HG03064 (cell line): ENCODE results near the gene BPIFB3.

Experiments
- ATAC-seq: cut with Tn5 transposase; IDR thresholded peaks from one replicate; pipeline ENCODE4 v1.9.1; 2021; ENCODE audit warnings: low read depth; ENCODE audit not compliant: unreplicated experiment

Gene BPIFB3

DNA sequence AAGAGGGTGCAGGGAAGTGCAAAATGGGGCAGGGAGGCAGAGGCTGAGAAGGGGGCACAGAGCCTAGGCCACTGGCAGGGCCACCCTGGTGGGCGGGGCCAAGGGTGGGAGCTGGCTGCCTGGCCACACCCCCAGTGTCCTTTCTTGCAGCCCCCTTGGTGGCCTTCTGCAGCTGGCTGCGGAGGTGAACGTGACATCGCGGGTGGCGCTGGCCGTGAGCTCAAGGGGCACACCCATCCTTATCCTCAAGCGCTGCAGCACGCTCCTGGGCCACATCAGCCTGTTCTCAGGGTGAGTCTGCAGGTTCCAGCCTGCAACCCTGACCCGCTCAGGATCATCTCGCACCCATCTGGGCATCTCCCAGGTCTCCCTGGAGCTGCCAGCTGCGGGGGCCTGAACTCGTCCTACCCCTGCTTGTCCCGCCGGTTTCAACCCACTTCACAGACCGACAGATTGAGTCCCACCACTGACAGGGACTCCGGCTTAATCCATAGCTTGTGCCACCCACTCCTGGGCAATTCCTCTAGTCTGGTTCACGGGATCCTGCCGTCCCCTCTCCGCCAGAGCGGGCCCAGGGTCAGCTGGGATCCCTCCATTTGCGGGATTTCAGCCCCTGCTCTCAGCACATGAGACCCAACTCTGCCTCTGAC lies 6.2 kb downstream of the BPIFB3 start:
- no peak for ATAC-seq

DNA sequence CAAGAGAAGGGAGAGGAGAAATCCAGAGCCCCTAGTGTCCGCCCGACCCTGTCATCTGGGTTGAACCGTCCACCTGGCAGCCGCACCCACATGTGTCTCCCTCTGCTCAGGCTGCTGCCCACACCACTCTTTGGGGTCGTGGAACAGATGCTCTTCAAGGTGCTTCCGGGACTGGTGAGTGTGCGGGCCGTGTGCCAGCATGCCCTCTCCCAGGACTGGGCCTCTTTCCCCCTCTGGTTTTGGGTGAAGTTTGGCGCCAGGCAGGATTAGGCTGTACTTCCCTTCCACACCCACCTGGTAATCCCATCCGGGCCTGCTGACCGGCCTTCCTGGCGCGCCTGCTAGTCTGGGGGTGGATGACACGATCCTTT lies 7.9 kb downstream of the BPIFB3 start:
- ATAC-seq = no peak

DNA sequence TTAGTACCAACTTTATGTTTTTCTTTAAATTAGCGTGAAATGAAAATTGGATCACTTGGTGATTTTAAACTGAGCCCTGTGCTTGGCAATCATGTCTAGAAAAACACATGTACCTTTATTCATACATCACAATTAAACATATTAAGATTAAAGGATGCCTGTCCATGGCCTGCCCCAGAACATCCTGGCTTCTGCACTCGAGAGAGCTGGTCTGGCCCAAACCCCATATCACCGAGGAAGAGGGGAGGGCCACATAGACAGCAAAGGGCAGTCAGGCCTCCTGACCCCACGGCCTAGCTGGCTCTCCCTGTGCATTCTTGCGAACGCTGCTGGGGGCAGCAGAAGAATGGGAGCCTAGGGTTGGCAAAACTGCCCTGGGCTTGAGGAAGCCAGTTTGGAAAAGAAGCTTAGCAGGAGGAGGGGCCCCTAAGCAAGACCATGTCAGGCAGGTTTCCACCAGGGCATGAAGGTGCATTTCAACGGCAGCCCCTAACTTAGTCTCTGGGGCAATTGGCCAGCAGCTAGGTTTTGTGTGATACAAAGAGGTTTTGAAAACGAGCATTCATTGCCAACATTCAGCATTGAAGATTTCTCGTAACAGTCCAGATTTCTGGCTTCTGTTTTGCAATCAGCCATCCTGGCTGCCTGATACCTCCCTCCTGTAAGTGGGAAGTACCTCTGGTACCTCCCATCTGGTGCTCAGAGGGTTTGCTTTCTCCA lies 8.6 kb downstream of the BPIFB3 start:
- no peak for ATAC-seq

DNA sequence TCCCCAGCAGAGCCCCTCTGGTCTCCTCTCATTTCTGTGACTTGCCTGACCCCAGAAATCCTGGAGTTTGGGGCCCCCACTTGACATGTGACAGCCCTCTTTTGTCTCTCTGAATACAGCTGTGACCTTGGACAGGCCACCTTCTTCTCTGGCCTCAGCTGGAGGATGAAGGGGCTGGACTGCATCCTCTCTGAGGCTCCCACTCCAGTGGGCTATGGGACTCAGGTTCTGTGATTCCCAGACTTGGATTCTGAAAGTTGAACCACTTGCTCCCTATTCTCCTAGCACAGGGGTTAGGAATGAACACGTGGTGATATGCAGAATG lies 9.1 kb downstream of the BPIFB3 start:
- no peak for ATAC-seq

DNA sequence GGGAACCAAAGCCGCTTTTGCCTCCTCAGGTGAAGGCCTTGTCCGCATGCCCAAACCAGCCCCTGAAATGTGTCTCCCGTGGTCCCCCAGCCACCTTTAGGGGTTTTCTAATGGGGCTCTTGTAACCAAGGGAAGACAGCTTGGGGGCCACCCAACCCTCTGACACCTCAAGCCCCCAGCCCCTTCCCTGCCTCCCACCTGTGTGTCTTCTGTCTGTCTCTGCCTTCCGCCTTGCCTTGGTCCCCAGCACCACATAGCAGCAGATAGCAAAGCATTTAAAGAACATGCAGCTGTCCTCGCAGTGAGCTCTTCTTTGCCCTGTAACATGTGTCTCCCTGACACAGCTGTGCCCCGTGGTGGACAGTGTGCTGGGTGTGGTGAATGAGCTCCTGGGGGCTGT lies 9.6 kb downstream of the BPIFB3 start:
- ATAC-seq = no peak

DNA sequence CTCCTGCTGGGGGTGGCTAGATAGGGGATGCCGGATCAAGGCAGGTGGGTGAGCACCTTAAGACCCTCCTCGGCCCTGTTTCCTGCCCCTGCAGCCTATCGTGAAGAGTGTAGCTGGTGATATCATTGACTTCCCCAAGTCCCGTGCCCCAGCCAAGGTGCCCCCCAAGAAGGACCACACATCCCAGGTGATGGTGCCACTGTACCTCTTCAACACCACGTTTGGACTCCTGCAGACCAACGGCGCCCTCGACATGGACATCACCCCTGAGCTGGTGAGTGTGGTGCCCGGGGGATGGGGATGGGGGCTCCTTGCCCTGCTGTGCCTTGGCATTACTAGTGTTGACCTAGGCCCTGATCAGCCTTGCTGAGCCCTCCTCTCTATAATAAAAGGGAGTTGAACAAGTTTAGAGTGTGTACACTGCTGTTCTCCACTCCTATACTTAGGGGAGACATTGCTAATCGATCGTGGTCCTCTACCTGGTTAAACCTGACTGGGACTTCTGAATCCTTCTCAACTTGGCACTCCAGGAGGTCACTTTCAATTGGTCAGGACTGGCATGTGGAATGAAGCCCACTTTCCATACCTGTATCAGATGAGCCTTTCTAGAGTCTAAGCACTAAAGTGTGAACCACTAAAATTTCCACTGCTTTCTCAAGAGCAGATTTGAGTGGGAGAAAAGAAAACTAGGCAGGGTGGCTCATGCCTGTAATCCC lies 11.0 kb downstream of the BPIFB3 start:
- ATAC-seq = no peak

DNA sequence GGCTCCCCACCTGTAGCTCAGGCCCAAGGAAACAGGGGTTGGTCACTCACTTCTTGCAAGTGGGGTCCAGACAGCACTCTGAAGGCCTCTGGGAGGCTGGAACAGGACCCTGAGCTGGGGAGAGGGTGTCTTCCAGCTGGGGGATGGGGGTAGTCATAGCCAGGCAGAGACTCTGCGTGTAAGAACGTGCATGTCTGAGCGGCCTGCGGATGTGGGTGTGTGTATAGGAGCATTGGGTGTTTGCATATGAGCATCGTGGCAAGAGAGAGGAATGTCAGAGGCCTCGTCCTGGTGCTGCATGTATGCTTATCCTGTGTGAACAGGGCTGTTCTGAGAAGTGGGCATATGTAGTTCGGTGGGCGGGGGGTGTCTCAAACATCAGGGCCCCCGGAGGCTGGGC lies 12.1 kb downstream of the BPIFB3 start:
- ATAC-seq = no peak

- ATAC-seq = no peak
Measured at GRCh38 chr20:33067806-33068205, 14.1 kb downstream of the BPIFB3 start.

DNA sequence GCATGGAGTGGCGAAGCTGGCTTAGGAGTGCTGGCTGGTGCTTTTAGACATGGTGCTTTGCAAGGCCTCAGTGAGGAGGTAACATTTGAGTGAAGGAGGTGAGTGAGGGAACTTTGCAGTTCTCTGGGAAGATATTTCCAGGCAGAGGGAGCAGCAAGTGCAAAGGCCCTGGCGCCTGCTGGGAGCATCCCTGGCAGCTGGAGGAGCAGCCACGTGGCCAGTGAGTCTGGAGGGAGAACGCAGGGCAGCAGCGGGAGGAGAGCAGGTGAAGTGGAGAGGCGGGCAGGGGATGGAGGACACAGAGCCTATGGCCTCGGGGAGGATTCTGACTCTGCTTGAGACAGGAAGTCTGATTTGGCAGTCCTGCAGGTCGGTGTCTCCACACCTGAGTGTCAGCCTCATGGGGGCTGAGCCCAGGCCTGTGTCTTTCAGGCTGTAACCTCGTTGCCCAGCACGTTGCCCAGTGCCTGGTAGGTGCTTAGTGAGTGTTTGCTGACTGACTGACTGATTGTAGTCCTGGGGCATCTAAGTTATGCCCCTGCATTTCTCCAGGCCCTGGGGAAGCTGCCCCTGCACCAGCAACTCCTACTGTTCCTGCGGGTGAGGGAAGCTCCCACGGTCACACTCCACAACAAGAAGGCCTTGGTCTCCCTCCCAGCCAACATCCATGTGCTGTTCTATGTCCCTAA lies 14.7 kb downstream of the BPIFB3 start:
- no peak for ATAC-seq

DNA sequence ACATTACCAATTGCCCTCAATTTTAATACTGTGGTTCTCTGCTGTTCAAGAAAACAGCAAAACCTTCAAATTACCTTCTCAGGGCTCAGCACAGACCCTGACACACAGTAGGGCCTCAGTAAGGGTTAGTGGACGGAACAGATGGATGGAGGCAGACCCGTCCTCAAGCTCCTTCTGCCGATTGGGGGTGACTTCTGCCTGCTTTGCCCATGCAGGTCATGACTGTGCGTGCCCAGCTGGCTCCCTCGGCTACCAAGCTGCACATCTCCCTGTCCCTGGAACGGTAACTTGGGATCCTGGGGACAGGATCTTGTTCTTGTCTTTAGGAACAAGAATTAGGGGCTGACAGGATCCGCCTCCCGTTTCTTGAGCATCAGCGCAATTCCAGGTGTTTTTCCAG lies 16.0 kb downstream of the BPIFB3 start:
- no peak for ATAC-seq

GRCh38 chr20:33070111-33071053 lies 16.7 kb downstream of the BPIFB3 start:
- no peak for ATAC-seq

GRCh38 chr20:33071198-33071597 lies 17.5 kb downstream of the BPIFB3 start:
- ATAC-seq = no peak

GRCh38 chr20:33072362-33072761 lies 18.7 kb downstream of the BPIFB3 start:
- ATAC-seq = no peak

DNA sequence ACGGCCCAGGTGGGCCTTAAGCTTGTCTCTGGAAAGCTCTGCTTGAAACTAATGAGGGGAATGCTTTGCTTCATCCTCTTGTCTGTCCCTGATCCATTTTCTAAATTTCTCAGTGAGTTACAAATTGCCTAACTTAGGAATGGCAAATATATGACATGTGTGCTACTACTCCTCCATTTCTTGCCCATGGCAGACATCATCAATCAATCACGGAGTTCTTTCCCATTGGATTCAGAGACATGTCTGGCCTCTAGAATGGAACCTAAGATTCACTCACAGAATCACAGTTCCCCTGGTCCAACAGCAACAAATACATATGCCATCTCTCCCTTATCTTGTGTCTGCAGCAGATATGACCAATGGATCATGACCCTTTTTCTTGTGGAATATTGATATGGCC lies 19.1 kb downstream of the BPIFB3 start:
- ATAC-seq = no peak

- no peak for ATAC-seq
Measured at GRCh38 chr20:33074675-33075074, 21.0 kb downstream of the BPIFB3 start.

- no peak for ATAC-seq
Measured at GRCh38 chr20:33075281-33075680, 21.6 kb downstream of the BPIFB3 start.

DNA sequence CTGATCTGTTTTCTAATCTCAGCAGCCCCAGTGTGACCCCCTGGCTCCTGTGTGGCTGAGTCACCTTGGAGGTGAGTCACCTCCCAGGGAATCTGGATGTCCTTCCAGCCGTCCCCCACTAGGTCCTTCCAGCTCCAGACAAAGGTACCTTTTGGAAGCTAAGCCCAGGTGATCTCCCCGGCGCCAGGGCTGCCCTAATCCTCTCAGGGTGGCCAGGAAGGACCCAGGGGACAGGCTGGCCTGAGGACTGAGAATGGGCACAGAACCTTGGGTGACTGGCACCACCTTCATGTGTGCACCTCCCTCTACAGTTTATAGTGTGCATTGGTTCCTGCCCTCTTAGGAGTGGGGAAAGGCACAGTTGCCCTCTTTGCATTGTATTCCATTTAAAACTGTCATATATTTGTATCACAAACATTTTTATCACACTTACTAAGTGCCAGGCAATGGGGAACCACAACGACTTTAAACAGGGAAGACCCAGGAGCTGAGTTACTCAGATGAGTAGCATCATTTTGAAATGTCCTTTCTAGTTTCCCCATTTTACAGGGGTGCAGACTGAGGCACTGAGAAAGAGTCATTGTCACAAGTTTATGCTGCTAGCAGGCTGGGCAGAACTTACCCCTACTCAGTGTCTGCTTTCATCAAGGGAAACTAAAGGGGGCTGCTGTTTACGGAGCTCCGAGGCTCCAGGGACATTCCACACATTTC lies 23.1 kb downstream of the BPIFB3 start:
- no peak for ATAC-seq

GRCh38 chr20:33079259-33079658 lies 25.6 kb downstream of the BPIFB3 start, which contains the start of gene BPIFB4:
BPIFB4 (plus strand) TSS chr20:33079643; CDS start chr20:33081527, 1,884 bp downstream.
- ATAC-seq = no peak

- no peak for ATAC-seq
Measured at GRCh38 chr20:33081411-33082154, 27.9 kb downstream of the BPIFB3 start.
